HPDE6-E6E7 (cell line): ENCODE measurements around the gene TAF15.

Experiments used
- DNase-seq: peaks from one replicate; pipeline ENCODE4 v3.0.0; 2011; ENCODE audit warnings: missing footprints; ENCODE audit errors: extremely low spot score

Gene TAF15

DNA sequence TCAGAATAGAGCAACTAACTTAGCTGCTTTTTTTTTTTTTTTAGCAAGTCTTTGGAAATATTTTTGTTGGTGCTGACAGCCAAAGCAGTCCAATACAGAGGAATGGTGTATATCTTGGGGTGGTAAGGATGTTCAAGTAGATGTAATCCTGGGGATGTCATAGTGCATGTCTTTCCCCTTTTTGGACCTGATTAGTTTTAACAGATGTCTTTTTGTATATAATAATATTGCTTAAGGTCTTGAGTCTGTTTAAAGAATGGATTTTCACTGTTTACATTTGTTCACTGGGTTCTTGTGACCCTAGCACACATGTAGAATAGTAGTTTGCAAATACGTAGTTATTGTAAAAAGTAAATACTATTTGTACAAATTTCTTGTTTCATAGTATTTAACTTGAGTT, 7.9 kb downstream of the TAF15 start:
- DNase-seq: no peak

DNA sequence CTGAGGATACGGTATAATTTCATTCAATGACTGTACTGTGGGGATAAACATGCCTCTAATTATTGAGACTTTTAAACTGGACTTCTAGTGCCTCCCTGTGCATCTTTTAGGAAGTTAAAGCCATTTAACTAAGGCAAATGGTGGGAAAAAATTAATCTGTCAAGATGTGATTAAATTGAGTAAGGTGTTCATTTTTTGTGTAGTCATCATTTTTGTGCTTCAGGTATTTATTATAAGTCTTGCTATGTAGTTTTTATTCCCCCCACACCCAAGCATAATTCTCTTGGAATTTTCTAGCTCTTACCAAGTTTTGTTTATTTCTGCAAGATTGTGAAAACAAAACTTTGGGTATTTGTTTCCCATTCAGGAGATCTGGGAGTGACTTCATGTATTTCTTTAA, 10.2 kb downstream of the TAF15 start:
- DNase-seq: no peak

DNA sequence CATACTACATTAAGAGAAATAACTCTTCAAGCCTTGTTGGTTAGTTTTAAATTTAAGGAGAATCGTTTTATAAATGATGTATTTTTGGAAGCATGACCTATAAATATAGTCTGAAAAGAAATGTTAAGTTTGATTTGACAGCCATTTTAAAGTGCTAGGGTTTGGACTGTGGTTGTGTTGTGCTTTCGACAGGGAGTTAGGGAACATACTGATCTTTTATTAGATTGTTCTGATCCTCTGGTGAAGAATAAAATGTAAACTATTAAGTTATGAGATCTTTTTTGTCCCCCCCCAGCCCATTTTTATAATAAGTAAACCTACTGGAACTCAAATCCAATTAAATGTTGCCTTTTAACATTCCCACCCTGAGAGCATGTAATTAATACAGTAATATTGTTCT, 12.0 kb downstream of the TAF15 start:
- DNase-seq: no peak

DNA sequence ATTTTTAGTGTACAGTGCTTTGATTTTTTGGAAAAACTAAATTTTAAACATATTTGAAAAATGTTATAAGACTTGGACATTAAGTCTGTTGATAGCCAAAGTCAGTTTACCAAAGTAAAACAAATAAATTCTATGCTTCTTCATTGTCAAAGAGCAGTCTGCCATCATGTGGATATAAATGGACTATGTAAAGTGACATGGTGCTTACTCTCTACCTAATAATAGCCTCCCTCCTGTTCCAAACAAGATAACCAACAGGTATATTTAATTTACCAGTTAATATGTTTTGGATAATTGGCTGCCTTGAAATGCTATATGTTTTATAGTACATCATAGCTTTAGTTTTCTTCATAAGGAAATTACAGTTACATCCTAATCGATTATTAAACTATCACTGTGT, 15.9 kb downstream of the TAF15 start:
- no peak for DNase-seq

DNA sequence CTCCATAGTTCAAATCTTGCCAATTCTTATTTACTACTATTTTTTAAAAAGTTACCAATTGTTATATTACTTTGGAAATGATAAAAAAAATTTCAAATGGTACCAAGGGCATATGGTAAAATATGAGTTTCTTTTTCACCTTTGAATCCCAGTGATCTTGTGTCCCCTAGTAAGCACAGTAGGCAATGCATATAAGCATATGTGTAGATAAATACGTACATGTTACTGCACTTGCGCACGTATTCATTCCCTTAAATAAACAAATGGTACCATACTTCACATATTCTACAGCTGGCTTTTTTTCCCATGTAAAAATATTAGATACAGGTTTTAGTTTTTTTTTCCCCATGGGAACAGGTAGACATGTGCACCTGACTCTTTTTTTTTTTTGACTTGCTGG, 31.8 kb downstream of the TAF15 start:
- DNase-seq: no peak

DNA sequence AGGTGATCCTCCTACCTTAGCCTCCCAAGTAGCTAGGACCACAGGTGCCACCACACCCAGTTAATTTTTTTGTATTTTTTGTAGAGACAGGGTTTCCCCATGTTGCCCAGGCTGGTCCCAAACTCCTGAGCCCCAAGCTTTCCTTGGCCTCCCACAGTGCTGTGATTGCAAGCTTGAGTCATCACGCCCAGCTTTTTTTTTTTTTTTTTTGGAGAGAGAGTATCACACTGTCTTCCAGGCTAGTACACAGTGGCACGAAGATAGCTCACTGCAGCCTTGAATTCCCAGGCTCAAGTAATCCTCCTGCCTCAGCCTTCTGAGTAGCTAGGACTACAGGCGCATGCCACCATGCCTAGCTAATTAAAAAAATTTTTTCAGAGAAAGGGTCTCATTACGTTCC, 32.2 kb downstream of the TAF15 start:
- no peak for DNase-seq

DNA sequence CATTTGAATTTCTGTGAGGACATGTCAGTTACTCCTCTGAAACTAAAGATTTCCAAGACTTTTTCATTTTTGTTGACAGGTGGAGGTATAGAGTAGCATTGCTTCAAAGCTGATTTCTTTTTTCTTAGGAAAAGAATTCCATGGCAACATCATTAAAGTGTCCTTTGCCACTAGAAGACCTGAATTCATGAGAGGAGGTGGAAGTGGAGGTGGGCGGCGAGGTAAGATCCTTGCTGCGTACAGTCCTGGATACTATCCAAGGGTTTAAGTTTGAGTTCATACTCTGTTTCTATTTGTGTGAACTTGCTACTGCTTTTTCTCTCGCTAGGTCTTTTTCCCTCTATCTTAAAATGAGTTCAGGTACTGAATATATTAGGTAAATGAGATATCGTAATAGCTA, 33.0 kb downstream of the TAF15 start:
- no peak for DNase-seq

DNA sequence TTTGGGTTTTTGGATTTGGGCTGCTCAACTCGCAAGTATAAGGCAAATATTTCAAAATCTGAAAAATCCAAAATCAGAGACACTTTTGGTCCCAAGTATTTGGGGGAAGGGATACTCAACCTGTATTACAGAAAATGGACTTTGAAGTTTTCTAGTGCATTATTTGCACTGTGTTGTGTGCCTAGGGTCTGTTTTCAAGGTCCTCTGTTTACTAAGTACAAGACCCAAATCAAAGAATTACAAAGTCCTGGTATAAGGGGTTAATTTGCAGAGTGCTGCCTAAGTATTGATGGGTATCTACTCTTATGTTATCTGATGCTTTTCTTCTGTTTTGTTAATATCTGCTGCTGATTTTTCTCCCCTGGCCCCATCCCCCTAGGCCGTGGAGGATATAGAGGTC, 34.4 kb downstream of the TAF15 start:
- no peak for DNase-seq

DNA sequence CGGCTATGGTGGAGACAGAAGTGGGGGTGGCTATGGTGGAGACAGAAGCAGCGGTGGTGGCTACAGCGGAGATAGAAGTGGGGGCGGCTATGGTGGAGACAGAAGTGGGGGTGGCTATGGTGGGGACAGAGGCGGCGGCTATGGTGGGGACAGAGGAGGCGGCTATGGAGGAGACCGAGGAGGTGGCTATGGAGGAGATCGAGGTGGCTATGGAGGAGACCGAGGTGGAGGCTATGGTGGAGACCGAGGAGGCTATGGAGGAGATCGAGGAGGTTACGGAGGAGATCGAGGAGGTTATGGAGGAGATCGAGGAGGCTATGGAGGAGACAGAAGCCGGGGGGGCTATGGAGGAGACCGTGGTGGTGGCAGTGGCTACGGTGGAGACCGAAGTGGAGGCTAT, 35.3 kb downstream of the TAF15 start:
- DNase-seq: no peak

DNA sequence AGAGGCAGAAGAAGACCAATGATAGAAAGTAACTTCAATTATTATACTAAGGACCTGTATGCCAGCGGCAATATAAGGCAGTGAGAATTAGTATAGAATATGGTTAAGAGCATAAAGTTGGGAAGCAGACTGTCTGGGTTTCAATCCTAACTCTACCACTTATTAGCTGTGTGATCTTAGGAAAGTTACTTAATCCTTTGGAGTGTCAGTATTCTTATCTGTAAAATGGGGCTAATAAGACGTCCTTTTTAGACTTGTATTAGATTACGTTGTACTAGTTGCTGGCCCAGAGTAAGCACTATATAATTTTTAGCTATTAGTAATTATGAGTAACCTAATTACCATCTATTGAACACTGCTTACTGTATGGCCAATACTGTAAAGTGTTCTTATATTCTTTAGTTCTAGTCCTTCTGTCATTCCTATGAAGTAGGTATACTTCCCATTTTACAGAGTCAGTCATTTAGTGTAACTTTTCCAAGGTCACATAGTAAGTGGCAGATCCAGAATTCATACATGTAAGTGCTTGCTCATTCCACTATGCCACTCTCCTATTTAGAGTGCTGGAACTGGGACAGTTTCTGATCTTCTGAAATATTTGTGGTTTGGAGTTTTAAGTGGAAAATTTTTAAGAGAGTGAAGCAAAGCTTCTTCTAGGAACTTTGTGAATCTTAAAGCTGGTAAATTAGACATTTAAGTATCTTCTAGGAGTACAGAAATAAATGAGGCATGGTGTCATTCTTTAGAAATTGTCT, 36.9 kb downstream of the TAF15 start:
- DNase-seq: no peak

DNA sequence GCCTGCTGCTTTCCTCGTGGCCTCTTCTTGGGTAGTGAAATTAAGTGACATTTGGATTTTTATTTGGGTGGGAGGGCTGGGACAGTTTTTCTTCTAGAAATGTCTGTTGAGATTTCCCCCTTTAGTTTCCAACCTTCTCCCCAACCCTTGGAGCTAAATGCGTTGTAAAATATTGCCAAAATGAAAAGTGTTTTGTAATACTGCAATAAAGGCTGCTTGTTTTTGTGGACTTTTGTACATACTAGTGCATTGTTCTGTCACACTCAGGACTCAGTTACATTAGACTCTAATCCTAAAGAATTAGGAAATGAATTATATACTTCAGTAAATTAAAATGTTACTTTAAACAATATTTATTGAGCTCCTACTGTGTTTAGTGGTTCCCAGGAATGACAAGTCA, 37.7 kb downstream of the TAF15 start:
- DNase-seq: no peak

DNA sequence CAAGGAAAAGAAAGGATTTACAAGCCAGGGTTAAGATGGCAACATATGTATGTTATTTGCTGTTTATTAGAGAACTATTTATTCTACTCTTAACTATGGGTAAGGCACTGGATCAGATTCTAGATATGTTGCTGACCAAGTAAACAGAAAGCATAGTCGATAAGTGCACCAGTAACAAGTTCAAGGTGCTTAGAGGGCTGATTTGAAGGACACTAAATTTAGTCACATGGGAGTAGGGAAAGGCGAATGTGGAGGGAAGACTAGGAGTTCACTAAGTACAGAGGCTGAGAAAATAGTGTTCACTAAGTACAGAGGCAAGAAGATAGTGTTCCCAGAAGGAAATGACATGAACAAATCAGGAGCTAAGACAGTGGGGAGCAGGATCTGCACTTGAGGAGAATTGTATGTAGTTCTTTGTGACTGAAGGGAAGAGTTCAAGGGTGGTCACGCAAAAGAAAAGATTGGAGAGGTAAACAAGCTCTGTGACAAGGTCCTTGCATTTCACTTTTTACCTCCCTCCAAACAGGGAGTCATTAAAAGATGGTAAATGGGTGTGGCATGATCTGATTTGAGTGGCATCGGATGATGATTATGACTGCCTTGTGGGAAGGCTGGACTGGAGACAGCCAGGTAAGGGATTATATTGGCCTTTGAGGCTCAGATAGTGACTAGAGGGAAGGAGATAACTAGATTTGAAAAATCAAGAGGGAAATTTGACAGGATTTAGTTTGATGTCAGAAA, 38.5 kb downstream of the TAF15 start:
- DNase-seq: no peak

DNA sequence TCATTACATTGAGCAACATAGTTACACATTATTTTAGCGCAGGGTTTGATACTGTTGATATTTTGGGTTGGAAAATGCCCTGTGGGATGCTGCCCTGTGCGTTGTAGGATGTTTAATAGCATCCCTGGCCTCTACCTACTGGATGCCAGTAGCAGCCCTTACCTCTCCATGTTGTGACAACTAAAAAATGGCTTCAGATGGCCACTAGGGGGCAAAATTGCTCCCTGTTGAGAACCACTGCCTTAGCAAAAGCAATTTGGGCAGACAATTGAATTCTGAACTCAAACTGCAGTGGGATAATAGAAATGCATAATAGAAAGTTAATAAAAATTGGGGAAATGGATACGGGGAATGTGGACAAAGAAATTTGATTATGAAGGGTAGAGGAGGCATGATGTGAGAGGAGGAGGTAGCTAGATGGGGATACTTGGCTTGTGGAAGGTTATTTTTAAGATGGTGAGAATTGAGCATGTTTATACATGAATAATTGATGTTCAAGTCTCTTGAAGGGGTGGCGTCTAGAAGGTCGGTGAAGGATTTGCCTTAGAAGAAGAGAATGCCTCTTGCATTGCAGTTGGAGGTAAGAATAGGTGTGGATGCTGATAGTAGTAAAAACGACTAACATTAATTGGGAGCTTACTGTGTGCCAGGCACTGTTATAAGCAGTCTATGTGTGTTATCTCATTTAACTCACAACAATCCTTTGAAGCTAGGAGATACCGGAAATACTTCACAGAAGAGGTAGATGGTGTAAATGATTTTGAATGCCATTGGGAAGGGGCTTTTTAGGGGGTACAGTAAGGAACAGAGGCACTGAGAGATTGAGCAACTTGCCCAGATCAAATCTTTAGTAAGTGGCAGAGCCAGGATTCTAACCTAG, 40.4 kb downstream of the TAF15 start:
- DNase-seq: peak; percentile 27

DNA sequence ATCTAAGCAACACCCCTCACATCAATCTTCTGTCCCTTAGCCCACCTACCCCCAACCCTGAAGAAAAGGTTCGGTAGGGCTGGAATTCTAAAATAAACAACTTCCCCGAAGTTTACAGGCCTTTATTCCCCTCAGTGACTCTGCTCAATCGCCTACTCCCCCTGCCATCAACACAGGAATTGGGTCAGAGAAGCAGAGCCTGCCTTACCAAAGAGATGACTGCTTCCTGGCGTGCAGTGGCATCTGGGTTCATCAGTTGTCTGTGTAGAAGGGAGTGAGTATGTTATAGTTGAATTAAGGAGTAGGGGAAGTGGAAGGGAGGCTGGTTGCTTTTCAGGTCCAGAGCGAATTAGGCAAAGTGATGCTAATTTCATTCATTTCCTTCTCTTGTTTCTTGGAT, 46.7 kb downstream of the TAF15 start:
- DNase-seq: no peak

DNA sequence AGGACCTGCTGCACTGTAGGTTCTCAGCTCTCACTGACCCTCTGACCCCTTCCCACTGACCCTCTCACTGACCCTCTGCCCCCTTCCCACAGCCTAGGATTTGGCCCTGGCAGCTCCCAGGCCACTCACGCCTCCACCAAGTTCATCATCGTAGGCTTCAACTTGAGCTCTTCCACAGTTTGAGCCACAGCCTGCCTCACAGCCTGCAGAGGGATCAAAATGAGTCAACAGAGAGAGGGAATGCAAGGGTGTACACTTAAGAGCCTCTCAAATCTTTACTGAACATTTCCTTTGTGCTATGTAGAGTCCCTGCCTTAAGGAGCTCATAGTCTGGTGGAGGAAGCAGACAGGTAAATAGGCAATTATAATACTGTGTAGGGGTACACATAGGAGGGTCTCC, 47.3 kb downstream of the TAF15 start:
- no peak for DNase-seq

DNA sequence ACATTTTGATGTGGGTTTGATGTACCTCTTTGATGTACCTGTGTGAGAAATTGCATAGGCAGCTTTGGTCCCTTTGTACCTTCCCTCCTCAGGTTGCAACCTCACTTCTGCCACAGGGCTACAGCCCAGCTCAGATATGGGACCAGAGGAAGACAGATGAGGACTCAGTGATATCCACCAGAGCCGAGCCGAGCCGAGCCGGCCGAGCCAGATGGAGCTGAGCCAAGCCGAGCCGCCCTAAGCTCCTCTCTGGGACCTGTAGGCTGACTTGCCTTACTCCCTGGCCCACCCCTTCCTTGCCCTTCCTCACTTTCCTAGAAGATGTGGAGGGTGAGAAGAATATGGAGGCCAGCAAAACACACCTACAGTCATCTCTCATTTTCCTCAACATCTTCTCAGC, 55.6 kb downstream of the TAF15 start:
- no peak for DNase-seq

DNA sequence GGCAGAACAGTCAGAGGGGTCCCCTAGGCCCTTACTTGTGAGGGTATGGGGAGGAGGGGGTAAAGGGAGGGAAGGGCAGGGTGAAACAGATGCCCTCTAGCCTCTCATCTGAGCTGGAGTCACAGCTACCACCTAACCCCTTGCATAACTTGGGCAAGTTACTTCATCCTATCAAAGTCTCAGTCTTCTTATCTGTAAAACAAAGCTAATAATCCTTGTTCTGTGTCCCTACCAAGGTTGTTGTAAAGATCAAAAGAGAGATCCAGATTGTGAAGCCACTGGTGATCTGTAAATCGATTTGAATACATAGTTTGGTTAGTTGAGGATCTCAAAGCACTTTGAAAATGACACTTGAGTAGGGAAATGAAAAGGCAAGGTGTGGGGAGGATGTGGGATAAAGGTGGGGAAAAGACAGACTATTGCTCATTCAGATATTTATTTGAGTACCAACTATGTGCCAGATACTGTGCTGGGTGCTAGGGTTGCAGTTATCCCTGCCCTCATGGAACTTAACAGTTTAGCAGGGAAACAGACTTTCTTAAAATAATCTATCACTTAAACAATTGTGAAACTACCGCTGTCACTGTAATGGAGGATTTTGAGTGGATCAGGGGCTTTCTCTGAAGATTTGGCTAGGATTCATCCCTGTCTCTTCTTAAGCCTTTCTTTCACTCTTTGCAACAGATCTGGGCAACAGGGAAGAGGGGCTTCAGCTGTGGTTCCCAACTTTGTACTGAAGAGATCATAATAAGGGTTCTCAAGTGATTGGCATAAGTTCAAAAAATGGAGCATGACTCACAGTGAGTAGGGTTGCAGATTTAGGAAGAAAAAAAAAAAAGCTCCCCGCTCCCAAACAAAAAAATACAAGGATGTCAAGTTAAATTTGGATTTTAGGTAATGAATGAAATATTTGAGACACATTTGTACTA, 56.4 kb downstream of the TAF15 start:
- no peak for DNase-seq

DNA sequence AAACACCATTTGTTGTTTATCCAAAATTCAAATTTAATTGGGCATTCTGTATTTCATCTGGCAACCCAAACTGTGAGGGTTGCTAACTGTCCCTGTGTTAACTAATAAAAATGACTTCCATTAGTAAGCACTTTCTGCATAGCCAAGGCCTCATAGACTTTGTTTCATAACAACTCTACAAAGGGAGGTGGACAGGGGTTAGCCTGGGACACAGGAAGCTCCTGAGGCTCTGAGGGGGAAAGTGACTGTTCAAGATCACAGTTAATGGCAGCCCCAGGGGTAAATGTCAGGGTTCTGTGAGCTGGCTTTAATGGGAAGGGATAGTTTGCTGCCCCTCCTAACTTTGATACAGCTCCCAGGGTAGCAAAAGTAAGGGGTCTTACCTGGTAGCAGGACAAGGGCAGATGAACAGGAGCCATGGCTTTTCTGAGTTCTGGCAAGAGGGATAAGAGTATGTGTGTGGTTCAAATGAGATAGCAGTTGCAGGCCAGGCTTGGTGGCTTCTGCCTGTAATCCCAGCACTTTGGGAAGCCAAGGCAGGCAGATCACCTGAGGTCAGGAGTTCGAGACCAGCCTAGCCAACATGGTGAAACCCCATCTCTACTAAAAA, 57.2 kb downstream of the TAF15 start:
- DNase-seq: no peak

DNA sequence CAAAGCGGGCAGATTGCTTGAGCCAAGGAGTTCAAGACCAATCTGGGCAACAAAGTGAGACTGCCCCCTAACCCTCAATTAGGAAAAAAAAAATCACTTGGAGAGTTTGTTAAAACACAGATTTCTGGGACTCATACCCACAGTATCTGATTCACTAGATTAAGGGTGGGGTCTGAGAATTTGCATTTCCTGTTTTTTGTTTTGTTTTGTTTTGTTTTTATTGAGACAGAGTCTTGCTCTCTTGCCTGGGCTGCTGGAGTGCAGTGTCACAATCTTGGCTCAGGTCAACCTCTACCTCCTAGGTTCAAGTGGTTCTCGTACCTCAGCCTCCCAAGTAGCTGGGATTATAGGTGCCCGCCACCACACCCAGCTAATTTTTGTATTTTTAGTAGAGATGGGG, 58.3 kb downstream of the TAF15 start:
- no peak for DNase-seq

DNA sequence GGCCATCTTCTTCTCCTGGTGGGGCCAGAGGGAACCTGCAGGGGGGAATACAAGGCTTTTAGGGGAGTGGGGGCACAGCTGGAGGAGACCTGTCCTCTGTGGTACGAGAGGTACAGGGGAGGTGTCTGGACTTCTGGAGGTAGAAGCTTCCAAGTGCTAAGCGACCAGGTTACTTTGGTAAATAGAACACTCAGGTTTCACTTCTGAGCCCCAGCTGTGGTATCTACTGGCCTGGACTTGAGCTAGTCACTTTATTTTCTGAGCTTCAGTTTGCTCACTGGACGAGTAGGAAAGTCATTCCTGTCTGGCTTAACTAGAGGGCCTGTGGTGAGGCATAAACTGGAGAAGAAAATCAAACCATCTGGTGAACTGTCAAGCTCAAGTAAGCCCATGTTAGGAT, 59.5 kb downstream of the TAF15 start, which contains the start of gene HEATR9:
HEATR9 (minus strand) TSS at position 155 of the 400 bp plus-strand sequence; CDS start at position 6, 149 bp downstream.
- DNase-seq: no peak
